Panc1 (cell line): Measurements from ENCODE around the gene ZNF775. TPM values are rescaled to one million over a fixed set of nuclear protein-coding genes. Genes with fewer than 3 reads are reported as not detected.

Source experiments
- ATAC-seq: fragments of 200-7000 bp; cut with Tn5 transposase; 2 replicates; pipeline ENCODE4 v1.9.1; 2020; ENCODE audit warnings: mild to moderate bottlenecking, moderate library complexity
- BruUV-seq: library from RNA; stranded (reverse); fragments of 400-500 nt; replicated peaks from 2 replicates; lab custom pipeline; 2021; lab: Mats Ljungman, UMichigan
- CTCF ChIA-PET: fragments of 300-600 bp; sonication (Branson Sonifier 250); formaldehyde crosslinking; loops from one replicate; lab custom pipeline; 2022; ENCODE audit warnings: antibody characterized with exemption; lab: Charles Lee
- POLR2A ChIA-PET: fragments of 300-600 bp; sonication (Branson Sonifier 250); formaldehyde crosslinking; loops from one replicate; lab custom pipeline; 2022; ENCODE audit warnings: antibody characterized with exemption; lab: Charles Lee
- DNase-seq: peaks from one replicate; pipeline ENCODE4 v3.0.0-alpha.2; 2010; ENCODE audit warnings: low read depth, low spot score
- H3K27ac ChIP-seq: 2 replicates; pipeline ENCODE4 v1.5.1; 2011; ENCODE audit warnings: mild to moderate bottlenecking, low read length, inconsistent platforms
- H3K27me3 ChIP-seq: fragments of 200-500 bp; sonication (Bioruptor generic); 2 replicates; pipeline ENCODE4 v1.6.0; 2014; ENCODE audit warnings: low read length, inconsistent platforms; ENCODE audit not compliant: control insufficient read depth, insufficient read depth
- H3K36me3 ChIP-seq: fragments of 200-500 bp; sonication (Bioruptor generic); 2 replicates; pipeline ENCODE4 v1.5.1; 2014; ENCODE audit warnings: inconsistent platforms, mild to moderate bottlenecking, low read length, moderate library complexity; ENCODE audit not compliant: control insufficient read depth, insufficient read depth
- H3K4me1 ChIP-seq: 2 replicates; pipeline ENCODE4 v1.5.1; 2011; ENCODE audit warnings: inconsistent platforms, mild to moderate bottlenecking, low read length, moderate library complexity; ENCODE audit not compliant: control insufficient read depth, insufficient read depth
- H3K4me3 ChIP-seq, 2 experiments: 2 replicates each; pipeline ENCODE4 v1.5.1; 2011 to 2012; ENCODE audit warnings: low read depth in 2 of 2, low read length in 2 of 2, mild to moderate bottlenecking in 2 of 2, inconsistent platforms in 1 of 2, moderate library complexity in 1 of 2
- H3K9me3 ChIP-seq: fragments of 200-500 bp; sonication (Bioruptor generic); 2 replicates; pipeline ENCODE4 v1.5.1; 2014; ENCODE audit warnings: low read depth, mild to moderate bottlenecking, inconsistent platforms, low read length, moderate library complexity; ENCODE audit not compliant: control insufficient read depth, insufficient read depth
- CTCF ChIP-seq: fragments of 450-650 bp; IDR thresholded peaks from 2 replicates; pipeline ENCODE4 v1.5.1; 2017; ENCODE audit warnings: mild to moderate bottlenecking
- POLR2AphosphoS5 ChIP-seq: IDR thresholded peaks from 2 replicates; pipeline ENCODE4 v1.6.1; 2012; ENCODE audit warnings: mild to moderate bottlenecking, low read depth, low read length, moderate library complexity
- SIN3A ChIP-seq: IDR thresholded peaks from 2 replicates; pipeline ENCODE4 v1.6.1; 2012; ENCODE audit warnings: low read depth, mild to moderate bottlenecking, low read length, moderate library complexity, borderline replicate concordance; ENCODE audit not compliant: insufficient read depth
- TCF7L2 ChIP-seq: IDR thresholded peaks from 2 replicates; pipeline ENCODE4 v1.6.1; 2011; ENCODE audit warnings: mild to moderate bottlenecking, low read depth, low read length, inconsistent platforms
- in situ Hi-C: cut with HindIII; loops from 2 replicates; pipeline ENCODE4 v1.10.0; 2016; ENCODE audit warnings: low sequenced_read_pairs, low pct_unique_long_range_greater_than_20kb
- intact Hi-C: fragments of 100-400 bp; cut with micrococcal nuclease; formaldehyde crosslinking; loops from one replicate; pipeline ENCODE4 v1.10.0; 2022; ENCODE audit not compliant: unreplicated experiment
- total RNA-seq: library from RNA; stranded (reverse); gene quantifications from one replicate; pipeline ENCODE4 v1.2.1, GENCODE V29; 2021; ENCODE audit not compliant: unreplicated experiment
- TF ChIP-seq, protein P1 (sequence below), 2 experiments: IDR thresholded peaks; 2 replicates each; pipeline ENCODE4 v1.6.1; 2011 to 2012; ENCODE audit warnings: low read depth in 2 of 2, control low read depth in 1 of 2, low read length in 1 of 2, mild to moderate bottlenecking in 1 of 2, moderate library complexity in 1 of 2; ENCODE audit not compliant: insufficient read depth in 1 of 2

Gene ZNF775
- total RNA-seq, 1 experiment from 2014 or later, result 14.7 TPM

DNA sequence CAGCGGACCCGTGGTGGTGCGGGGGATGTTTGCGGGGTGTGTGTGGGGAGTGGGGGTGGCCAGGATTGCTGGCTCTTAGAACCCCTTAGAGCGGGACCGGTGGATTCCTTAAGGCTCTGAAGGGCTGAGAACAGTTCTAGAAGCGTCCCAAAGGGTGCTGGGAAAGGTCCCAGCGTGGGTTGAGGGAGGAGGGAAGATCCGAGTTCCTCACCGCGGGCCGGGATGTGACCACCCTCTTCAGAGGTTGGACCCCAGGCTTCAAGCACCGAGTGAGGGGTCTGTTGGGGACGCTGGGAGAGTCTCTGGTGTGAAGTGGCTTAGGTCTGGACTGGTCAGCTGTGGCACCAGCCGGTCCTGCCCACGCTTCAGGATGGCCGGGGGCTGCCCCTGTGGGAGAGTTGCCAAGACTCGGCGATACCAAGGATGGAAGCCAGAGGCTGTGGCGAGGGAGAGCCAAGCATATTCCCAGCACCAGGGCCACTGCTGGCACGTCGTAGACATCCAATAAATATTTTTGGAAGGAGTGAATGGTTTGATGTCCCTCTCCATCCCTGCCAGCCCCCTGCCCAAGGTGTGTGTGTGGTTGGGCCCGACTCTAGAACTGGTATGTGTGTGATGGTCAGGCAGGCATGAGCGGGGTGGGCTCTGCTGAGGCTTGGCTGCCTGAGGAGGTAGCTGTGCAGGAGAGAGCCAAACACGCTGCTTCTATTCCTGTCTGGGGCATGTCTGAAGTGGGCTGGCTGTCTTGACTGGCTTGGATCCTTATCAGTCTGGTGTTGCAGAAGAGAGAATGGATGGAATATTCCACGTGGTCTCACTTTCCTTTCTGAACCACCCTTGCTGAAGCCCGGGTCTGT lies 19.2 kb downstream of the ZNF775 start:
- POLR2A ChIA-PET, result no interaction called here
- BruUV-seq, result no TSS peak
- CTCF ChIA-PET, result interaction anchor here (0.6 kb wide), 1 partner anchor 503 kb away, joined by 4 read pairs; no protein-coding TSS in a partner anchor
- Histone ChIP-seq H3K9me3 (no peaks in the 10 kb centered on the region), H3K27me3 (no peaks in the 10 kb centered on the region), H3K4me3 (no peak overlapping the region), H3K4me1 (peaks cover 41% of the 10 kb centered on the region), H3K36me3 (no peaks in the 10 kb centered on the region), H3K27ac (peak overlapping the region; percentile 19; the same call in 1 of the 2 replicates)
- TF ChIP-seq CTCF (no peak), TCF7L2 (no peak), SIN3A (no peak), POLR2AphosphoS5 (no peak)
- TF ChIP-seq, protein P1, sequence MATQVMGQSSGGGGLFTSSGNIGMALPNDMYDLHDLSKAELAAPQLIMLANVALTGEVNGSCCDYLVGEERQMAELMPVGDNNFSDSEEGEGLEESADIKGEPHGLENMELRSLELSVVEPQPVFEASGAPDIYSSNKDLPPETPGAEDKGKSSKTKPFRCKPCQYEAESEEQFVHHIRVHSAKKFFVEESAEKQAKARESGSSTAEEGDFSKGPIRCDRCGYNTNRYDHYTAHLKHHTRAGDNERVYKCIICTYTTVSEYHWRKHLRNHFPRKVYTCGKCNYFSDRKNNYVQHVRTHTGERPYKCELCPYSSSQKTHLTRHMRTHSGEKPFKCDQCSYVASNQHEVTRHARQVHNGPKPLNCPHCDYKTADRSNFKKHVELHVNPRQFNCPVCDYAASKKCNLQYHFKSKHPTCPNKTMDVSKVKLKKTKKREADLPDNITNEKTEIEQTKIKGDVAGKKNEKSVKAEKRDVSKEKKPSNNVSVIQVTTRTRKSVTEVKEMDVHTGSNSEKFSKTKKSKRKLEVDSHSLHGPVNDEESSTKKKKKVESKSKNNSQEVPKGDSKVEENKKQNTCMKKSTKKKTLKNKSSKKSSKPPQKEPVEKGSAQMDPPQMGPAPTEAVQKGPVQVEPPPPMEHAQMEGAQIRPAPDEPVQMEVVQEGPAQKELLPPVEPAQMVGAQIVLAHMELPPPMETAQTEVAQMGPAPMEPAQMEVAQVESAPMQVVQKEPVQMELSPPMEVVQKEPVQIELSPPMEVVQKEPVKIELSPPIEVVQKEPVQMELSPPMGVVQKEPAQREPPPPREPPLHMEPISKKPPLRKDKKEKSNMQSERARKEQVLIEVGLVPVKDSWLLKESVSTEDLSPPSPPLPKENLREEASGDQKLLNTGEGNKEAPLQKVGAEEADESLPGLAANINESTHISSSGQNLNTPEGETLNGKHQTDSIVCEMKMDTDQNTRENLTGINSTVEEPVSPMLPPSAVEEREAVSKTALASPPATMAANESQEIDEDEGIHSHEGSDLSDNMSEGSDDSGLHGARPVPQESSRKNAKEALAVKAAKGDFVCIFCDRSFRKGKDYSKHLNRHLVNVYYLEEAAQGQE (IDR thresholded peaks at IDR 0.05; ENCODE audit: insufficient read depth in 1 of 2, low read depth in 2 of 2, low read length in 1 of 2), result no peak
- ATAC-seq (no peak), DNase-seq (no peak)
- intact Hi-C loops, result no loop called here
- in situ Hi-C loops, result no loop called here

GRCh38 chr7:150398965-150399320 lies 19.8 kb downstream of the ZNF775 start:
- no peaks in the 10 kb centered on the region for H3K9me3 ChIP-seq
- ATAC-seq (no peak), DNase-seq (no peak)
- H3K27ac ChIP-seq, result peak overlapping the region; percentile 19; the same call in 1 of the 2 replicates
- BruUV-seq, result no TSS peak
- ChIA-PET POLR2A (no interaction called here), CTCF (interaction anchor here (0.6 kb wide), 1 partner anchor 502 kb away, joined by 4 read pairs; no protein-coding TSS in a partner anchor)
- TF ChIP-seq TCF7L2 (no peak), CTCF (no peak), POLR2AphosphoS5 (no peak), SIN3A (no peak)
- TF ChIP-seq, protein P1 (IDR thresholded peaks at IDR 0.05; ENCODE audit: insufficient read depth in 1 of 2, low read depth in 2 of 2, low read length in 1 of 2), result no peak
- H3K27me3 ChIP-seq, result no peaks in the 10 kb centered on the region
- peaks cover 43% of the 10 kb centered on the region for H3K4me1 ChIP-seq
- intact Hi-C loops, result no loop called here
- no peak overlapping the region for H3K4me3 ChIP-seq
- in situ Hi-C loops, result no loop called here
- no peaks in the 10 kb centered on the region for H3K36me3 ChIP-seq
